Psoas muscle (tissue), 8 donors: Measurements from ENCODE around the gene RABL2B. TPM values are rescaled to one million over a fixed set of nuclear protein-coding genes. Genes with fewer than 3 reads are reported as not detected.
"Not testable (repeated sequence)": the region's sequence is repeated elsewhere in the genome, so short reads cannot be mapped to it uniquely, and the experiment has no call there.

ENCODE experiments used
- ATAC-seq, 4 donors: fragments of 200-7000 bp; cut with Tn5 transposase; one replicate each; pipeline ENCODE4 v1.9.1; 2020; ENCODE audit warnings: moderate library complexity in 3 of 4, mild to moderate bottlenecking in 2 of 4
- DNase-seq, 2 donors: peaks; one replicate each; pipeline ENCODE4 v3.0.0-alpha.2; 2020
- H3K27ac ChIP-seq: fragments of 200-600 bp; one replicate; pipeline ENCODE4 v1.8.0; 2022
- H3K27me3 ChIP-seq, 3 donors: fragments of 200-600 bp in 1 of 3; one replicate each; pipeline versions ENCODE4 v1.6.1 to v1.8.0; 2013 to 2022; ENCODE audit warnings: low read length in 2 of 3, mild to moderate bottlenecking in 2 of 3, moderate library complexity in 1 of 3; ENCODE audit not compliant: insufficient read depth in 3 of 3
- H3K36me3 ChIP-seq, 2 donors: fragments of 200-600 bp in 1 of 2; one replicate each; pipeline versions ENCODE4 v1.6.1 to v1.8.0; 2013 to 2022; ENCODE audit warnings: low read depth in 1 of 2, mild to moderate bottlenecking in 1 of 2, moderate library complexity in 1 of 2; ENCODE audit not compliant: insufficient read depth in 1 of 2
- H3K4me1 ChIP-seq: fragments of 200-600 bp; one replicate; pipeline ENCODE4 v1.8.0; 2022
- H3K4me3 ChIP-seq: fragments of 200-600 bp; one replicate; pipeline ENCODE4 v1.8.0; 2022; ENCODE audit warnings: mild to moderate bottlenecking
- H3K9me3 ChIP-seq: fragments of 200-600 bp; one replicate; pipeline ENCODE4 v1.8.0; 2022
- WGBS, 3 donors: extraction: QIAGEN DNeasy Blood & Tissue Kit; methylation state at CpG; one replicate each; pipeline versions ENCODE4 v1.1.6 to v1.1.7; 2013; 5-methylcytosine and 5-hydroxymethylcytosine counted together
- intact Hi-C, 2 donors: fragments of 100-400 bp; cut with DNase I; formaldehyde crosslinking; loops; one replicate each; pipeline versions ENCODE4 v1.11.0 to v1.14.2; 2022
- polyA plus RNA-seq, 3 donors: library from polyadenylated mRNA; stranded (reverse); fragments of 200-250 nt; gene quantifications; one replicate each; pipeline ENCODE4 v1.2.3, GENCODE V29; 2013
- total RNA-seq, 4 donors: library from RNA; stranded (reverse); fragmentation: NEBNext Ultra II Directional in 2 of 4; extraction: Animal tissue kit (Norgen Biotek cat#: 25700) in 2 of 4; gene quantifications; one replicate each; pipeline versions ENCODE4 v1.2.1 to v1.2.4, GENCODE V29; 2021 to 2023
- donor health status: healthy with polysubstance abuse.
- donor health status: DM: no; HTN: no; CAD: no; lungs with moderate emphysema.
- donor health status: Bipolar disorder and iron deficiency.
- donor health status: healthy.
- donor health status: DM: yes; HTN: yes; CAD: no.
- donor health status: DM: no; HTN: no; CAD: no.
- donor health status: DM: no; HTN: no; CAD: no.
- donor health status: DM: yes; HTN: yes; CAD: no.

The RABL2B gene
- total and polyA plus RNA-seq, 7 donors: 4.1 to 12.7 (median 7.1) TPM

- H3K9me3 ChIP-seq, DNase-seq, H3K4me1 ChIP-seq, intact Hi-C loops, ATAC-seq, H3K4me3 ChIP-seq, H3K36me3 ChIP-seq, H3K27ac ChIP-seq: not testable (repeated sequence)
- WGBS, 3 donors: 62 to 68% (median 63%) methylated on average over 8 to 9 of the region's 10 CpGs
- peaks cover 0 to 13% (median 0%) of the 10 kb centered on the region in 3 donors for H3K27me3 ChIP-seq
Measured at GRCh38 chr22:50759597-50760341, 23.7 kb downstream of the RABL2B start.

- H3K4me3 ChIP-seq: peak overlapping the region; percentile 64
- H3K27ac ChIP-seq, ATAC-seq, H3K36me3 ChIP-seq, intact Hi-C loops, H3K4me1 ChIP-seq, H3K9me3 ChIP-seq, DNase-seq: not testable (repeated sequence)
- 6 to 17% (median 10%) methylated on average over 17 to 24 of the region's 24 CpGs for WGBS, 3 donors
- peaks cover 0 to 13% (median 0%) of the 10 kb centered on the region in 3 donors for H3K27me3 ChIP-seq
Measured at GRCh38 chr22:50756949-50757491, 26.4 kb downstream of the RABL2B start.

- H3K4me1 ChIP-seq, H3K9me3 ChIP-seq, H3K36me3 ChIP-seq, DNase-seq, intact Hi-C loops, ATAC-seq, H3K27ac ChIP-seq: not testable (repeated sequence)
- H3K4me3 ChIP-seq: peak overlapping the region; percentile 64
- peaks cover 0 to 13% (median 0%) of the 10 kb centered on the region in 3 donors for H3K27me3 ChIP-seq
- WGBS, 3 donors: 25 to 39% (median 32%) methylated on average over 6 to 9 of the region's 9 CpGs
Measured at GRCh38 chr22:50756406-50756805, 27.0 kb downstream of the RABL2B start.

- H3K27ac ChIP-seq, DNase-seq, H3K4me3 ChIP-seq, intact Hi-C loops, H3K36me3 ChIP-seq, H3K4me1 ChIP-seq, ATAC-seq, H3K9me3 ChIP-seq: not testable (repeated sequence)
- peaks cover 0 to 13% (median 0%) of the 10 kb centered on the region in 3 donors for H3K27me3 ChIP-seq
- WGBS, 3 donors: 61 to 92% (median 82%) methylated on average over 19 to 20 of the region's 20 CpGs
Measured at GRCh38 chr22:50755251-50755650, 28.2 kb downstream of the RABL2B start.

GRCh38 chr22:50749302-50750074, 33.9 kb downstream of the RABL2B start:
- DNase-seq, H3K27me3 ChIP-seq, intact Hi-C loops, H3K36me3 ChIP-seq, H3K9me3 ChIP-seq, H3K4me3 ChIP-seq, ATAC-seq, H3K27ac ChIP-seq, H3K4me1 ChIP-seq: not testable (repeated sequence)
- WGBS, 3 donors: 70 to 81% (median 71%) methylated on average over 9 of the region's 9 CpGs

GRCh38 chr22:50748630-50749029, 34.8 kb downstream of the RABL2B start:
- 78 to 82% (median 79%) methylated on average over 9 to 12 of the region's 13 CpGs for WGBS, 3 donors
- H3K27ac ChIP-seq, ATAC-seq, H3K4me1 ChIP-seq, H3K4me3 ChIP-seq, H3K27me3 ChIP-seq, H3K36me3 ChIP-seq, H3K9me3 ChIP-seq, DNase-seq, intact Hi-C loops: not testable (repeated sequence)

- DNase-seq, ATAC-seq: not testable (repeated sequence)
- 66 to 82% (median 72%) methylated on average over 1 of the region's 1 CpG for WGBS, 3 donors
Measured at GRCh38 chr22:50747521-50747920, 35.9 kb downstream of the RABL2B start.

GRCh38 chr22:50744424-50744823, 39.0 kb downstream of the RABL2B start:
- ATAC-seq, H3K4me1 ChIP-seq, H3K27ac ChIP-seq, H3K4me3 ChIP-seq, DNase-seq, intact Hi-C loops, H3K36me3 ChIP-seq, H3K27me3 ChIP-seq, H3K9me3 ChIP-seq: not testable (repeated sequence)
- 72 to 79% (median 73%) methylated on average over 2 to 10 of the region's 12 CpGs for WGBS, 3 donors

More at GRCh38 chr22:50747521-50747920, 35.9 kb downstream of the RABL2B start:
- H3K27ac ChIP-seq, intact Hi-C loops, H3K36me3 ChIP-seq, H3K9me3 ChIP-seq, H3K4me1 ChIP-seq, H3K27me3 ChIP-seq, H3K4me3 ChIP-seq: not testable (repeated sequence)

GRCh38 chr22:50740714-50741113, 42.7 kb downstream of the RABL2B start:
- H3K36me3 ChIP-seq, DNase-seq, intact Hi-C loops, H3K4me1 ChIP-seq, H3K27ac ChIP-seq, H3K9me3 ChIP-seq, H3K4me3 ChIP-seq, ATAC-seq: not testable (repeated sequence)
- H3K27me3 ChIP-seq: peaks cover 0 to 11% (median 0%) of the 10 kb centered on the region in 3 donors
- 87 to 90% (median 88%) methylated on average over 5 of the region's 5 CpGs for WGBS, 3 donors
